ENCODE data around the gene RASA4. TPM values are rescaled to one million over a fixed set of nuclear protein-coding genes. Genes with fewer than 3 reads are reported as not detected.
"Not testable (repeated sequence)": the region's sequence is repeated elsewhere in the genome, so short reads cannot be mapped to it uniquely, and the experiment has no call there.

The RASA4 gene
- total RNA-seq, result 1 to 10 TPM; 3.7 to 7.3 TPM
- 1 to 10 TPM; 1.1 to 3.0 TPM for polyA plus RNA-seq

DNA sequence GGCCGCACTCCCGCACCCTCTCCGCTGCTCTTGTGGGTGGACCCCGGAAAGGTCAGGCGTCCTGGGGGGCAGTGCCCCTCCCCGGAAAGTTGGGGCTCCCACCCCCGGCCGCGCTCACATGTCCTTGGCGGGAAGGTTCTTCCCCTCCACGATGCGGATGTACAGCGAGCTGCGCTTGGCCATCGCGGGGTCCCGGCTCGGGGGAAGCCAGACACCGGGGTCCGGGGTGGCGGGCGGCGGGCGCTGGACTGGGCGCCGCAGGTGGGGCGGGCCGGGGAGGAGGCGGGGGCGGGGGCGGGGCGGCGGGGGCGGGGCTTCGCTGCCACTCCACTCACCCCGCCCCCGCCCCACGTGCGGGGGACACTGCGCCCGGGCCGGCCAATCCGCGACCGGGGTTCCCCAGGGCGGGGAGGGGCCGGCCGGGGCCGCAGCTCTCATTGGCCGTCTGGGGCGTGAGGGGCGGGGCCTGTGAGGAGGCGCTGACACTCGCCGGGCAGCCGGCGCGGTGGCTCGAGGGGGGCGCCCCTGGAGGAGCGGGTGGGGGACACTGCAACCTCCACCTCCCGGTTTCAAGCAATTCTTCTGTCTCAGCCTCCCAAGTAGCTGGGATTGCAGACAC, at the start of gene RASA4:
RASA4 (minus strand) TSS at position 250 of the 619 bp plus-strand sequence; CDS start at position 183, 67 bp downstream.
- H3K27me3 ChIP-seq (ENCODE audit: control insufficient read depth in 4 of 4, insufficient read depth in 4 of 4, low read length in 3 of 4); H3K36me3 ChIP-seq (ENCODE audit: control insufficient read depth in 4 of 4, insufficient read depth in 3 of 4, low read depth in 1 of 4, low read length in 3 of 4); H3K9ac ChIP-seq (ENCODE audit: low read depth in 1 of 2, low read length in 2 of 2); H3K9me3 ChIP-seq (ENCODE audit: control insufficient read depth in 4 of 4, low read length in 3 of 4); H3K27ac ChIP-seq (ENCODE audit: low read depth in 1 of 2, low read length in 2 of 2); H3K4me1 ChIP-seq (ENCODE audit: control insufficient read depth in 4 of 4, insufficient read depth in 4 of 4, low read length in 3 of 4); H3K4me3 ChIP-seq (ENCODE audit: low read depth in 1 of 3, low read length in 3 of 3): not testable (repeated sequence)
- WGBS, result 1% methylated on average over 23 of the region's 62 CpGs
- DNase-seq (ENCODE audit: low spot score), result peak; percentile 53

DNA sequence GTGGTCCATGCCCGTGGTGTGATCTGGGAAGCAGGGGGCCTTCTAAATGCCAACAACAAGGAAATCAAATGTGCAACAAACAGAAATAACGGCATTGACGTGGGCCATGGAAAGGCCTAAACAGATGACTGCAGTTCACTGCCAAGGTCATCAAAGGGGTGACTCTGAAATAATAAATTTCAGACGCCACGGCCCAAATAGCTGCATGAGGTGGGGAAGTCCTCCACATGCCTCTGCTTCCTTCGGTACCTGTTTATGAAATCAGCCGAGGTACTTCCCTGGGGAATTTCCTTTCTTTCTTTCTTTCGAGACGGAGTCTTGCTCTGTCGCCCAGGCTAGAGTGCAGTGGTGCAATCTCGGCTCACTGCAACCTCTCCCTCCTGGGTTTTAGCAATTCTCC, 48.2 kb upstream of the RASA4 start:
- H3K36me3 ChIP-seq (ENCODE audit: control insufficient read depth in 4 of 4, insufficient read depth in 3 of 4, low read depth in 1 of 4, low read length in 3 of 4); DNase-seq (ENCODE audit: low spot score): not testable (repeated sequence)

DNA sequence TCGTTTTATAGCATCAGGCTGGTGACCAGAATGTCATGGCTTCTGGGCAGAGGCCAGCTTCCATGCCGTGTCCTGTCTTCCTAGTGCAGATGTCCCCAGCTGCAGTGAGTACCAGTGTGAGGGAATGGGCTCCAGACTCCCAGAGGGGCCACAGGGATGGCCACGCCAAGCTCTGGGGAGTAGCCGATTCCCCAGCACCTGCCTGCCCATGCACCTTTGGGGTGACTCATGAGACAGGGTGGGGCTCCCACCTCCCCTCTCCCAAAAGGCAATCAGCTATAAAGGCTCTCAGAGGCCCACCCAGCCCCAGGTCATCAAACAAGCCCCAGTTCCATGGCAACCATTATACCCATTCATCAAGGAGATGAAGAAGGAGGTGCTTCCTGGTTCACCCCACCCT, 33.4 kb upstream of the RASA4 start, which contains the start of gene SPDYE2B:
SPDYE2B (plus strand) TSS at position 396 of the 400 bp plus-strand sequence. CDS start 2,030 bp downstream, outside the sequence.
- H3K4me1 ChIP-seq (ENCODE audit: control insufficient read depth in 4 of 4, insufficient read depth in 4 of 4, low read length in 3 of 4); H3K27ac ChIP-seq (ENCODE audit: low read depth in 1 of 2, low read length in 2 of 2); H3K9me3 ChIP-seq (ENCODE audit: control insufficient read depth in 4 of 4, low read length in 3 of 4); H3K36me3 ChIP-seq (ENCODE audit: control insufficient read depth in 4 of 4, insufficient read depth in 3 of 4, low read depth in 1 of 4, low read length in 3 of 4); H3K27me3 ChIP-seq (ENCODE audit: control insufficient read depth in 4 of 4, insufficient read depth in 4 of 4, low read length in 3 of 4); DNase-seq (ENCODE audit: low spot score); H3K4me3 ChIP-seq (ENCODE audit: low read depth in 1 of 3, low read length in 3 of 3); H3K9ac ChIP-seq (ENCODE audit: low read depth in 1 of 2, low read length in 2 of 2): not testable (repeated sequence)
- no CpG with 5 or more reads among the region's 4 CpGs for WGBS

More for the DNA sequence above, 48.2 kb upstream of the RASA4 start:
- H3K4me1 ChIP-seq (ENCODE audit: control insufficient read depth in 4 of 4, insufficient read depth in 4 of 4, low read length in 3 of 4); H3K9ac ChIP-seq (ENCODE audit: low read depth in 1 of 2, low read length in 2 of 2); H3K4me3 ChIP-seq (ENCODE audit: low read depth in 1 of 3, low read length in 3 of 3); H3K27me3 ChIP-seq (ENCODE audit: control insufficient read depth in 4 of 4, insufficient read depth in 4 of 4, low read length in 3 of 4); H3K9me3 ChIP-seq (ENCODE audit: control insufficient read depth in 4 of 4, low read length in 3 of 4); H3K27ac ChIP-seq (ENCODE audit: low read depth in 1 of 2, low read length in 2 of 2): not testable (repeated sequence)
- WGBS, result 95% methylated on average over 7 of the region's 11 CpGs

DNA sequence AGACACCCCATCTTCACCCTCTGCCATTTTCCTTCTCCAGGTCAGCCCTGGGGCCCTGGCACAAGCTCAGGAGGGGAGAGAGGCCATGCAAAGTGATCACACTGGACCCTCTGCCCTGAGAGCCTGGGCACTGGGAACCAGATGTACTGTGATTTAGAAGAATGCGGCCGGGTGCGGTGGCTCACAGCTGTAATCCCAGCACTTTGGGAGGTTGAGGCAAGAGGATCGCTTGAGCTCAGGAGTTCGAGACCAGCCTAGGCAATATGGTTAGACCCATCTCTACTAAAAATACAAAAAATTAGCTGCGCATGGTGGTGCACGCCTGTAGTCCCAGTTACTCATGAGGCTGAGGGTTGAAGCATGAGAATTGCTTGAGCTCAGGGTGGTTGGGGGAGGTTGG, 31.3 kb upstream of the RASA4 start:
- H3K9ac ChIP-seq (ENCODE audit: low read depth in 1 of 2, low read length in 2 of 2); H3K9me3 ChIP-seq (ENCODE audit: control insufficient read depth in 4 of 4, low read length in 3 of 4); DNase-seq (ENCODE audit: low spot score); H3K4me3 ChIP-seq (ENCODE audit: low read depth in 1 of 3, low read length in 3 of 3); H3K27ac ChIP-seq (ENCODE audit: low read depth in 1 of 2, low read length in 2 of 2); H3K4me1 ChIP-seq (ENCODE audit: control insufficient read depth in 4 of 4, insufficient read depth in 4 of 4, low read length in 3 of 4); H3K36me3 ChIP-seq (ENCODE audit: control insufficient read depth in 4 of 4, insufficient read depth in 3 of 4, low read depth in 1 of 4, low read length in 3 of 4); H3K27me3 ChIP-seq (ENCODE audit: control insufficient read depth in 4 of 4, insufficient read depth in 4 of 4, low read length in 3 of 4): not testable (repeated sequence)
- WGBS, result 98% methylated on average over 5 of the region's 7 CpGs

DNA sequence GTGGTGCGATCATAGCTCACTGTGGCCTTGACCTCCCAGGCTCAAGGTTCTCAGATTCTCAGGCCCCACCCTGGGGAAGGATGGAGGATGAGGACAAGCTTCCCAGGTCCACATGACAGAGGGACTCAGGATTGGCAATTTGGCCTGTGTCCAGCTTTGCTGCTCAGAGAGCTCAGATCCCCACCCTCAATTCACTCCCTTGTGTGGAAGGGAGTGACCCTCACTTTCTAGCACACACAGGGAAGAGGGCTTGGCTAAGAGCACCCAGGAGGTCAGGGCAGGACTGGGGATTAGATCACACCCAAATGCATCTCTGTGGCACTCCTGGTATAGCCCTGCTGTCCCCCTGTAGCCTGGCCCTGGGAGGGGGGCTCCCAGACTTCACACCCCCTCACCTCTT, 26.8 kb upstream of the RASA4 start:
- not testable (repeated sequence) for DNase-seq (ENCODE audit: low spot score); H3K4me3 ChIP-seq (ENCODE audit: low read depth in 1 of 3, low read length in 3 of 3); H3K27me3 ChIP-seq (ENCODE audit: control insufficient read depth in 4 of 4, insufficient read depth in 4 of 4, low read length in 3 of 4); H3K27ac ChIP-seq (ENCODE audit: low read depth in 1 of 2, low read length in 2 of 2); H3K9ac ChIP-seq (ENCODE audit: low read depth in 1 of 2, low read length in 2 of 2); H3K9me3 ChIP-seq (ENCODE audit: control insufficient read depth in 4 of 4, low read length in 3 of 4); H3K36me3 ChIP-seq (ENCODE audit: control insufficient read depth in 4 of 4, insufficient read depth in 3 of 4, low read depth in 1 of 4, low read length in 3 of 4); H3K4me1 ChIP-seq (ENCODE audit: control insufficient read depth in 4 of 4, insufficient read depth in 4 of 4, low read length in 3 of 4)
- no CpG with 5 or more reads among the region's 1 CpG for WGBS

DNA sequence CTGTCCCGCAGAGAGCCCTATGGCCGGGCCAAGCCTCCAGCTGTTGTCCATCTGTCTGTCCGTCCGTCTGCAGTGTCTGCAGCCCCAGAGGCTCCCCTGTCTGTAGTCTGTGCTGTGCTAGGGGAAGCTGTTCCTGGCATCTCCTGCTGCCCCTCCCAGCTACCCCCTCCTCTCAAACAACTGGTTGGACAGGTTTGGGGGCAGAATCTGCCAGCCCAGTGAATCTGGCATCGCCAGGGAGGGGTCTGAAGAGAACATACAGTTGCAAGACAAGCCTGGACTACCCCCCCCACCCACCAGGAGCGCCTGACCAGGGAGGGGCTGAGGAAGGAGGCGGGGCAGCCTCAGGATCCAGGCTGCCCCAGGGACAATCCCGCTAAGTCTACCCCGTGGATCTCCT, 26.1 kb upstream of the RASA4 start, which contains the start of gene UPK3BL1:
UPK3BL1 (minus strand) TSS at position 101 of the 400 bp plus-strand sequence; CDS start at position 51, 50 bp downstream.
- no CpG with 5 or more reads among the region's 9 CpGs for WGBS
- not testable (repeated sequence) for DNase-seq (ENCODE audit: low spot score); H3K4me3 ChIP-seq (ENCODE audit: low read depth in 1 of 3, low read length in 3 of 3); H3K27me3 ChIP-seq (ENCODE audit: control insufficient read depth in 4 of 4, insufficient read depth in 4 of 4, low read length in 3 of 4); H3K9ac ChIP-seq (ENCODE audit: low read depth in 1 of 2, low read length in 2 of 2); H3K9me3 ChIP-seq (ENCODE audit: control insufficient read depth in 4 of 4, low read length in 3 of 4); H3K27ac ChIP-seq (ENCODE audit: low read depth in 1 of 2, low read length in 2 of 2); H3K36me3 ChIP-seq (ENCODE audit: control insufficient read depth in 4 of 4, insufficient read depth in 3 of 4, low read depth in 1 of 4, low read length in 3 of 4); H3K4me1 ChIP-seq (ENCODE audit: control insufficient read depth in 4 of 4, insufficient read depth in 4 of 4, low read length in 3 of 4)

DNA sequence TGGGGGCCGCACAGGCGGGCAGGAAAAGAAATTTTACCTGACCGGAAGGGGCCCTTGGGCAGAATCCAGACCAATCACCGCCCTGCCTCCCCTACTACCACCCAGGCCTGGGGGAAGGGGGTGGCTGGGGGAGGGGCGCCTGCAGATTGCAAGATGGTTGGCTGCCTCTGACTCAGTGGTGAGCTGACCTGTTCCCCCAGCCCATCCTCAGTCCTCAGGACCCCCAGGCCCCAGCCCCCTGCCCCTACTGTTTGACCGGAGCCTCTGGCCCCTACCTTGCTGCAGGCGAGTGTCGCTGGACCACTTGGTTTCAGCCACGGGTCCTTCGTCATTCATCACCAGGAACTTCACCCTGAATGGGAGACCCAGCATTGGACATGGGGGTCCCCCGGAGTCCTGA, 22.3 kb upstream of the RASA4 start:
- H3K27me3 ChIP-seq (ENCODE audit: control insufficient read depth in 4 of 4, insufficient read depth in 4 of 4, low read length in 3 of 4); H3K9ac ChIP-seq (ENCODE audit: low read depth in 1 of 2, low read length in 2 of 2); H3K4me1 ChIP-seq (ENCODE audit: control insufficient read depth in 4 of 4, insufficient read depth in 4 of 4, low read length in 3 of 4); H3K4me3 ChIP-seq (ENCODE audit: low read depth in 1 of 3, low read length in 3 of 3); H3K27ac ChIP-seq (ENCODE audit: low read depth in 1 of 2, low read length in 2 of 2); H3K9me3 ChIP-seq (ENCODE audit: control insufficient read depth in 4 of 4, low read length in 3 of 4); H3K36me3 ChIP-seq (ENCODE audit: control insufficient read depth in 4 of 4, insufficient read depth in 3 of 4, low read depth in 1 of 4, low read length in 3 of 4): not testable (repeated sequence)
- DNase-seq (ENCODE audit: low spot score), result peak; percentile 31
- 96% methylated on average over 8 of the region's 11 CpGs for WGBS

DNA sequence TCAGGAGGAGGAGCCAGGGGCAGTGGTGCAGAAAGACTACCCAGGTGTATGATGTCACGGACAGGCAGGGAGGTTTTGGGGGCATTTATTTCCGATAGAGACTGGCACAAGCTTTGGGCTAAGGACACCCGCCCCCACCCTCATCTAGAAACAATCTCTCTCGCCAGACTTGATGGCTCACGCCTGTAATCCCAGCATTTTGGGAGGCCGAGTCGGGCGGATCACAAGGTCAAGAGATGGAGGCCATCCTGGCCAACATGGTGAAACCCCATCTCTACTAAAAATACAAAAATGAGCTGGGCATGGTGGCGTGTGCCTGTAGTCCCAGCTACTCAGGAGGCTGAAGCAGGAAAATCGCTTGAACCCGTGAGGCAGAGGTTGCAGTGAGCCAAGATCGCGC, 20.4 kb upstream of the RASA4 start:
- not testable (repeated sequence) for H3K4me1 ChIP-seq (ENCODE audit: control insufficient read depth in 4 of 4, insufficient read depth in 4 of 4, low read length in 3 of 4); H3K27me3 ChIP-seq (ENCODE audit: control insufficient read depth in 4 of 4, insufficient read depth in 4 of 4, low read length in 3 of 4); H3K9ac ChIP-seq (ENCODE audit: low read depth in 1 of 2, low read length in 2 of 2); H3K36me3 ChIP-seq (ENCODE audit: control insufficient read depth in 4 of 4, insufficient read depth in 3 of 4, low read depth in 1 of 4, low read length in 3 of 4); H3K27ac ChIP-seq (ENCODE audit: low read depth in 1 of 2, low read length in 2 of 2); DNase-seq (ENCODE audit: low spot score); H3K9me3 ChIP-seq (ENCODE audit: control insufficient read depth in 4 of 4, low read length in 3 of 4); H3K4me3 ChIP-seq (ENCODE audit: low read depth in 1 of 3, low read length in 3 of 3)
- 90% methylated on average over 9 of the region's 13 CpGs for WGBS
